ENCODE results near the gene FXYD2.

The FXYD2 gene

GRCh38 chr11:117835576-117835975 lies 11.0 kb upstream of the FXYD2 start:
- no peak for DNase-seq (ENCODE audit: low read depth in 2 of 2)

- DNase-seq (ENCODE audit: low read depth in 2 of 2), result no peak
Measured at GRCh38 chr11:117834838-117835443, 10.4 kb upstream of the FXYD2 start.

- DNase-seq (ENCODE audit: low read depth in 2 of 2), result no peak
Measured at GRCh38 chr11:117834068-117834810, 9.7 kb upstream of the FXYD2 start.

- no peak for DNase-seq (ENCODE audit: low read depth in 2 of 2)
Measured at GRCh38 chr11:117833401-117833891, 8.9 kb upstream of the FXYD2 start.

DNA sequence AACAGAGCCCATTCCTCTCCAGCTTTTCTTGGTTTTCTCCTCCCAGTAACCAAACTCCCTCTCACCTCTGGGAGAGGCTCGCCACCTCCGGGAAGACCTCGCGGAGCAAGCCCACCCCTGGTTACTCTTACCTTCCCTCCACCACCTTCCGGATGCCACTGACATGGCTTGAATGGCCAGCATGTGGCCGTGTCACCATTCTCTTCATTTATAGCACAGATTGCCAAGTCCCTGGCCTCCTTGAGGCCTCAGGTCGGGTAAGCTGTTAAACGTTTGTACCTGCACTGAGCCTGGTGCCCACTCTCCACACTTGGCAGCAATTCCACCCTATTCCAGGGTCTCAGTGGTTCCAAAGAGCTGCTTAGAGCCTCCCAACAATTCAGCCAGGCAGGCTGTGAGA lies 8.0 kb upstream of the FXYD2 start:
- DNase-seq (ENCODE audit: low read depth in 2 of 2), result no peak

- no peak for DNase-seq (ENCODE audit: low read depth in 2 of 2)
Measured at GRCh38 chr11:117831661-117832415, 7.3 kb upstream of the FXYD2 start.

DNA sequence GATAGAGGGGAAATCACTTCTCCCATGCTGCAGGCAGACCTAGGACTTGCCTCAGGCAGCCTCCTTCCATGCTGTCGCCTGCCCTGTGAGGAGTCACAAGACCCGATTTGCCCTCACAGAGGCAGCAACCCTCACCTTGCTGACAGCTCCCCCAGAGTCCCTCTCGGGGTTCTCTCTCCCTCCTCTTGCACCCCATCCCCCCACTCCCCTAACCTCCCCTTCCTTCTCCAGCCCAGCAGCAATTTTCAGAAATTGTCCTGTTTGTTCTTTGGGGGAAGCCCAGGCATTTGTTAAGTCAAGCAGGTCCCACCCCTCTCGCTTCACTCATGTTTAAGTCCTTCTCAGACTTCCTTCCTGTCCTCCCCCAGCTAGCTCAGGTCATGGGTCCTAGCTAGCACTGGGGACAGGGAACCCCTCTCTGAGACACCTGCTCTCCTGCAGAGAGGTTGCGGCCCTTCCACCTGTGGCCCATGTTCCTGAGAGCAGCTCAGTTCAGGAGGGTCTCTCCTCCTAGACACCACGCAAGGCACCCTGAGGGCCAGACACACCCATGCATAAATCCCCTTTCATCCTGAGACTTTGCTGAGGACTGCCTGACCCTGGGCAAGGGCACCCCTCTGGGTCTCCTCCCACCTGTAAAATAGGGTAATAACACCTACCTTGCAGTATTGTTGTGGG lies 6.3 kb upstream of the FXYD2 start:
- DNase-seq (ENCODE audit: low read depth in 2 of 2), result no peak

DNA sequence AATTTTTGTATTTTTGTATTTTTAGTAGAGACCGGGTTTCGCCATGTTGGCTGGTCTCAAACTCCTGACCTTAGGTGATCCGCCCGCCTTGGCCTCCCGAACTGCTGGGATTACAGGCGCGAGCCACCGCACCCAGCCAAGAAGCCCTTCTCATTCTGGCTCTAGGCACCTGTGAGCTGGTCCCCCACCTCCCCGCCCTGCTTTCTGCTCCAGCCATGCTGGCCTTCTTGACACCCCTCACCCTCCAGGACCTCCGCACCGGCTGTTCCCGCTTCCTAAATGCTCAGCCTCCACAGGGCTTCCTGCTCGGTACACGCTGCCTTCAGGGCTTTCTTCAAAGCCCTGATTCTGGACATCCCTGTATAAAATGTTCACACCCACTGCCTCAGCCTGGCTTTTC lies 5.5 kb upstream of the FXYD2 start:
- no peak for DNase-seq (ENCODE audit: low read depth in 2 of 2)

GRCh38 chr11:117829369-117829725 lies 4.8 kb upstream of the FXYD2 start:
- no peak for DNase-seq (ENCODE audit: low read depth in 2 of 2)

DNA sequence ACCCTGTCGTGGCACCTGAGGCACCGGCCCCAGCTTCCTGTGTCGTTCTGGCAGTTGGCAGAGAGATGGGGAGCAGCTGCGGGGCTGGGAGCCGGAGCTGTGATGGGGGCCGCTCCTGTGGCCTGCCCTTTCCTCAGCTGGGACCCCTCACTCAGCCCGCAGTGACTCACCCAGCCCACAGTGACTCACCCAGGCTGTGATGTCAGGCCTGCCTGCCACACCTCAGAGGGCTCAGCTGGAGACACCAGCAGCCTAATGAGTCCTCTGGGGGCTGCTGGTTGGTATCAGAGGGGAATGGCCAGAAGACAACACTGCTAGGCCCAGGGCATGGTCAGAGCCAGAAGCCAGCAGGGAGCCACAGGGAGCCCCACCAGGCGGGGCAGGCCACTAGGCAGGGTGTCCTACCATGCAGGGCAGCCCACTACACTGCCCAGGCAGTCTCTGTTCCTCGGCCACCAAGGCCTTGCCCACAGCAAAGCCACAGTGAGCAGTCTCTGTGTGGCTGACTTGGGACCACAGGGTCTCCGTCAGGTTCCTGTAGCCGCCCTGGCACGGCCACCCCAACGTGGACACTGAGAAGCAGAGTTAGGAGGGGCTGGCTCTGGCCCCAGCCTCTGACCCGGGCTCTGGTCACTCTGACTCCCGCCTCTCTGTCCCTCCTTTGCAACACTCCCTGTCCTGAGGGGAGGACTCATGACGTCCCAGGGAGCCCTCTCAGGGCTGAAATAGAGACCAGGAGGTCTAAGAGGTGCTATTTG lies 4.2 kb upstream of the FXYD2 start:
- DNase-seq (ENCODE audit: low read depth in 2 of 2), result peak; percentile 68 to 81

GRCh38 chr11:117827521-117828511 lies 3.3 kb upstream of the FXYD2 start:
- no peak for DNase-seq (ENCODE audit: low read depth in 2 of 2)

GRCh38 chr11:117826832-117827231 lies 2.3 kb upstream of the FXYD2 start:
- DNase-seq (ENCODE audit: low read depth in 2 of 2), result no peak

DNA sequence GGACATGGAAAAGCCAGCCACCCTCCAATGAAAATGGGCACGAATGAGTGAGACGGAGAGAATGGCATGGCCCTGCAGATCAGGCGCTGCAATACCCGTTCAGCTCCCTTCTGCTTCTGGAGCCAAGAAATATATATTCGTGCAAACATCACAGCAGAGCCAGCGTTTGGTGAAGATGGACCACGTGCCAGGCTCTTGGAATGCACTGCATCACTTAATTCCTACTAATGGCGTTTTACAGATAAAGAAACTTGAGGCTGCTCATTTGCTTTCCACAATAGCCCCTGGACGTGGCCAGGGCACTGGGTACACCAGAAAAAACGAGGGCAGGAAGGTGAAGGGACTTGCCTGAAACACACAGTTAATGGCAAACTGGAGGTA lies 1.6 kb upstream of the FXYD2 start:
- DNase-seq (ENCODE audit: low read depth in 2 of 2), result no peak

DNA sequence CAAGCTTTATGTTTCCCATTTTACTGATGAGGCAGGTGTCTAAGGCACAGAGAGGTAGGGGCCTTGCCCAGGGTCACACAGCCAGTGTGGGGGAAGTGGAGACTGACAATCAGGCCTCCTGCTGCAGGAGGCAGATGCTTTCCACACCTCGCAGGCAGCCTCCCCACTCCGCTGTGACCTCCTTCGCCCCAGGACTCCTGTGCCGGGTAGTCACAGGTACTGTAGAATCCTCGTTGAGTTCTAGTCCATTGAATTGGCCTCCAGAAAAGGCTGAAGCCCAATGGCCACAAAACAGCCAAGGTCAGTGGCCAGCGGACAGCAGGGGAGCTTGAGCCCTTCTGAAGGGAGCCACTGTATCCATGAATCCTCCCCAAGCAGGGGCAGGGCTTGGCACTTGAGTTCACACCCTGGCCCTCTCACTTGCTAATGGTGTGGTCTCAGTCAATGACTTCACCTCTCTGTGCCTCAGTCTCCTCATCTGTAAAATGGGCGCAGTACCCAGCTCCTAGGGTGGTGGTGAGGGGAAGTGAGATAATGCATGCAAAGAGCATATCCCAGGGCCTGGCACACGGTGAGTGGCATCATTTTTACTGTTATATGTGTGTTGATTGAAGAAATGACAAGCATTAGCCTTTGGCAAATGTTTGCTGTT lies 1.1 kb upstream of the FXYD2 start:
- no peak for DNase-seq (ENCODE audit: low read depth in 2 of 2)

DNA sequence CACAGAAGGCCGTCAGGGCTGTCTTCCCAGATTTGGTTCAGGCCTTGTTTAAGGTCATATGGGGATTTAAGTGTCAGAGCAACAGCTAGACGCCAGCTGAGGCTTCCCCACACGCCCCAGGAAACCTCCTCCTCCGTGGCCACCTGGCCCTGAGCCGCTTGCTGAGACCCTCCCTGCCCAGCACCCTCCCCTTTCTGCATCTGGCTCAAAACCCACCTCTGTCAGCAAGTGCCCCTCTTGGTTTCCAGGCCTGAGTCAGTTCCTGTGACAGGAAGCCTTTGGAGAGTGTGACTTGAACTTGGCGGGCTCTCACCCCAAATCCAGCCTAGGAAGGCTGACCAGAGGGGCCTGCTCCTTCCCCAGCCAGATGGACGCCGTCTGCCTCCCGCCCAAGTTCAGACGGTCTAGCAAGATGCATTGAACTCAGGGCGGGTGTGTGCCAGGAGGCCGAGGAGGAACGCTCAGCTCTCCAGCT lies 561 bp downstream of the FXYD2 start:
- no peak for DNase-seq (ENCODE audit: low read depth in 2 of 2)

DNA sequence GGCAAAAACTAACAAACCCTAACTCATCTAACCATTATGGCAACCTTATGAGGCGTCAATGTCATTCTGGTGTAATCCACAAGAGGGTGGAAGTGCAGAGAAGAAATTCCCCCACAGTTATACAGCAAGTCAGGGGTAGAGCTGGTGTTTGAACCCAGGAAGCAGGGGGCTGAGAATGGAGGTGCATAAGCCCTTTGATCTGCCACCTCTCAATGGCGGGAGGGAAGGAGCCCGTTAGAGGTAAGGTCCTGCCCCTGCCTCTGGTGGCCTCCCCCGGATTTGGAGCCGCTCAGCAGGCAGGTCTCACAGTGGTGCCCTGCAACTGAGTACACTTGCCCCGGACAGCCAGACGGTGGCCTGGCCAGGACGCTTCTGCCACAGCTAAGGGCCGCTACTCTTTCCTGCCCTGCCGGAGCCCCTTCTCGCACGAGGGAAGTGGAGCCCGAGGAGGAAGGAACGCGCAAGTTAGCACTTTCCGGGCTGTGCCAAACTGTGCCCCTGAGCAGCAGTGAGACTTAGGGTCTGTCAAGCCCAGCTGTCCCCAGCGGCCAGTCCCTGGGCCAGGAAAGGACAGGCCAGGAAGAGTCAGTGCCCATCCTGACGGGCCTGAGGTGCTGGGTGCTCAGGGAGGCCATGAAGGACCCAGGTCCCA lies 1.1 kb downstream of the FXYD2 start:
- DNase-seq (ENCODE audit: low read depth in 2 of 2), result peak in 1 of 2 donors; percentile 28

- DNase-seq (ENCODE audit: low read depth in 2 of 2), result peak; percentile 44 to 55
Measured at GRCh38 chr11:117822074-117823033, 2.2 kb downstream of the FXYD2 start.

- DNase-seq (ENCODE audit: low read depth in 2 of 2), result no peak
Measured at GRCh38 chr11:117821431-117821830, 3.1 kb downstream of the FXYD2 start.

All from stimulated activated CD4-positive, alpha-beta T cell treated with anti-CD3 and anti-CD28 coated beads, Interleukin-1b, Interleukin-23, amount 100 ng/mL, for 4 hours (primary cell).